Mononuclear cell (primary cell): ENCODE measurements around the gene CAMK2D. TPM values are rescaled to one million over a fixed set of nuclear protein-coding genes. Genes with fewer than 3 reads are reported as not detected.

Experiments
- H3K27me3 ChIP-seq: 2 replicates; pipeline ENCODE4 v1.6.0; 2011; ENCODE audit warnings: low read length, control low read depth; ENCODE audit not compliant: insufficient read depth
- H3K4me1 ChIP-seq: 2 replicates; pipeline ENCODE4 v1.5.1; 2011; ENCODE audit warnings: mild to moderate bottlenecking, low read length, control low read depth; ENCODE audit not compliant: insufficient read depth
- H3K4me3 ChIP-seq: 2 replicates; pipeline ENCODE4 v1.5.1; 2011; ENCODE audit warnings: mild to moderate bottlenecking, low read length, moderate library complexity
- H3K9me3 ChIP-seq: 2 replicates; pipeline ENCODE4 v1.5.1; 2011; ENCODE audit warnings: low read depth, mild to moderate bottlenecking, control low read depth, low read length
- total RNA-seq: library from RNA; depleted of rRNA; stranded (reverse); fragments of >200 nt; gene quantifications from one replicate; pipeline ENCODE4 v1.2.3, GENCODE V29; 2012

Gene CAMK2D
- total RNA-seq, 1 donor = 58.6 TPM

DNA sequence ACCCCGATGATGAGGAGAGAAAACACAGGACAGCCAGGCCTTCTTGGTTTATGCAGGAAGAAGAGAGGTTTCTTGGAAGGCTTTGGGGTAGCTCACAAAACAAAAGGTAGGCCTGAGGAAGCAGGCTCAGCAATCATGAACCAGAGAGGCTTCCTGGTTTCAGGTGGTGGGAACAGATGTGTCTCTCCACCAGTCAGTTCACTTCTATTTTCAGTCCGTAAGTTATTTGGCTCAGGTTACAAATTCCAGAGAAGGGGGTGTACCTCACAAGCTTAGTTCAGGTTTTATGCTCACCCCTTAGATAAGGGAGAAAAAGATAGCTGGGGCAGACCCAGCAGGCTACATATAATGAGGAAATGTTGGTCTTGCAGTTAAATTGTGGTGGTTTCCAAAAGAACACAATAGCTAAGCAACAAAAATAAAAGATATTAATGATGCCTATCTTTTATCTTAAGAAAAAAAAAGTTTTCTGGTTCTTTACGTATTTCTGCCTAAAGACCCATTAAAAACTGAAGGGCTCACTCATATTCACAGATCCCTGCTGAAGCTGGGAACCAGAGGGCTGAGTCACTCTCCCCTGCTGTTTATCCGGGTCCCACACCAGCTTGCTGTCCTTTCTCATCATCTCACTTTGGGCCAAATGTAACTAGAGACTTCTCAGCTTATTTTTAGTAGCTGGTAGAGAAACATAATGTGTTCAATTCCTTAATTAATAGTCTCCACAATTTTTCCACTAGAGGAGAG lies 177.0 kb downstream of the CAMK2D start:
- Histone ChIP-seq H3K4me3 (no peak overlapping the region), H3K4me1 (peaks cover 5% of the 10 kb centered on the region), H3K27me3 (no peaks in the 10 kb centered on the region), H3K9me3 (no peaks in the 10 kb centered on the region)

DNA sequence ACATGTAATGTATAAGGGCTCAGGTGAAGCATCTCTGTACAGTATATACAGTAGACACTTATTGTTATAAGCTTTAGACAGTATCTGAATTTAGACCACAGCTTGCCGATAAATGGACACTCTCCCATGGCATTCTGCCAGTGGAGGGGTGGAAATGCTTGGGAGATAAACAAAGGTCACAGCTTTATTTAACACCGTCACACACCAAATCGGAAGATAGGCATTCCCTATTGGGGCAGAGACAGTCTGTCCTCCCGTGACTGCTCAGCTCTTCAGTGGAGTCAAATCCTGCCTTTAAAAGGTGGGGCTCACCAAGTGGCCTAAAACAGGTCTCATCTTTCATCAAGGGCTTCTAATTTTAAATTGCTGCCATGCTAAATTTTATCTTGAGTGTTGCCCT lies 178.8 kb downstream of the CAMK2D start:
- Histone ChIP-seq H3K4me3 (no peak overlapping the region), H3K9me3 (no peaks in the 10 kb centered on the region), H3K4me1 (peaks cover 5% of the 10 kb centered on the region), H3K27me3 (no peaks in the 10 kb centered on the region)

DNA sequence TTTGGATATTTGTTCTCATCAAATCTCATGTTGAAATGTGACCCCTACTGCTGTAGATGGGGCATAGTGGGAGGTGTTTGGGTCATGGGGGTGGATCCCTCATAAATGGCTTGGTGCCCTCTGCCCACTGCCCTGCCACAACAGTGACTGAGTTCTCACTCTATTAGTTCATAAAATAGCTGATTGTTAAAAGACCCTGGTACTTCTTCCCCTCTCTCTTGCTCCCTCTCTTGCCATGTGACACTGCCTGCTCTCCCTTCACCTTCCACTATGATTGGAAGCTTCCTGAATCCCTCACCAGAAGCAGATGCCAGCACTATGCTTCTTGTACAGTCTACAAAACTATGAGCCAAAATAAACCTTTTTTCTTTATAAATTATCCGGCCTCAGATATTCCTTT lies 182.2 kb downstream of the CAMK2D start:
- no peak overlapping the region for H3K4me3 ChIP-seq
- no peaks in the 10 kb centered on the region for H3K27me3 ChIP-seq
- H3K4me1 ChIP-seq = peaks cover 3% of the 10 kb centered on the region
- no peaks in the 10 kb centered on the region for H3K9me3 ChIP-seq

DNA sequence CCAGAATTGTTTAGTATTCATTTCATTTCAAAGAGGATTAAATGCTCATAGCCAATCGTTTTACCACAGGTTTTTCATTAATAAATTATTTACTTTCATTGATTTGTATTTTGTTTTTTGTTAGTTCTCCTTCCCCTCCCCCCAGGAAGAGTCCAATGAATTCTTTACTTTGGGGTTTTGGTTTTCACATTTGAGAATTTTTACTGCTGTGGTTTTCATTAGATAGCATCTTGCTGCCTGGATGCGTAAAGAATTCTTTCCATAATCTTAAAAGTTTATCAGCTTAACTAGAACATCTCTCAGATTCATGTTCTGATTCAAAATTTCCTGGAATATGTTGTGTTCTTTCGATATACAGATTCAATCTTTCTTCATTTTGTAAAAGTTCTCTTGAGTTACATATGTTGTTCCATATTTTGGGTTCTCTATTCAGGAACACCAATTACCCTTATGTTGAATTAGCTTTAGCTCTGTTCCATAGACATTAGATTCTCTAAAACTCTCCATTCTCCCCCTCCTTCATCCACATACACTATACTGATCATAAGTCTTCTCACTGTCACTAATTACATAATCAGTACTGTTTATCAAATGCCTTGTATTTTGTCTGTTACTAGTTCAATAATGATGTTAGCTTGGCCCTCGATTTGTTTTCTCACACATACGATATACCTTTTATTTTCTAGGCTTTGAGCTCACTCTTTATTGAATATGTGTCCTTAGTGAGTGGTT lies 184.4 kb downstream of the CAMK2D start:
- no peaks in the 10 kb centered on the region for H3K9me3 ChIP-seq
- H3K27me3 ChIP-seq = no peaks in the 10 kb centered on the region
- no peak overlapping the region for H3K4me3 ChIP-seq
- H3K4me1 ChIP-seq = no peaks in the 10 kb centered on the region

DNA sequence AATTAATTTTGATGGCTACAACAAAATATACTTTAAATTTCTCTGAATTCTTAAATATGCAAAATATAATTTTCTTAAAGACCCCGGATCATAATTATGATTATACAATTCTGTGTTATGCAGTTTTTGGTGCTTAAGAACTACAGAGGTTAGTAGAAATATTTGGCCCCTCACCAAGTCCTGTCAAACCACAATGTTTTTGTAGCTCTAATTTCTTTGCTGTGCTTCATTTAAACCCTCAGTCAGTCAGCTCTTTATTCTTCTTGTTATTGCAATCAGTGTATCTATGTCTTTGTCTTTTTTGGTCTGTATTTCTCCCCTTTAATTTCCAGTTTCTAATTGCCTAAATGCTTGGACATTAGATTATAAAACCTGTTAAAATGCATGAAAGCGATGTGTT lies 186.1 kb downstream of the CAMK2D start:
- no peaks in the 10 kb centered on the region for H3K4me1 ChIP-seq
- H3K27me3 ChIP-seq = no peaks in the 10 kb centered on the region
- no peak overlapping the region for H3K4me3 ChIP-seq
- no peaks in the 10 kb centered on the region for H3K9me3 ChIP-seq

DNA sequence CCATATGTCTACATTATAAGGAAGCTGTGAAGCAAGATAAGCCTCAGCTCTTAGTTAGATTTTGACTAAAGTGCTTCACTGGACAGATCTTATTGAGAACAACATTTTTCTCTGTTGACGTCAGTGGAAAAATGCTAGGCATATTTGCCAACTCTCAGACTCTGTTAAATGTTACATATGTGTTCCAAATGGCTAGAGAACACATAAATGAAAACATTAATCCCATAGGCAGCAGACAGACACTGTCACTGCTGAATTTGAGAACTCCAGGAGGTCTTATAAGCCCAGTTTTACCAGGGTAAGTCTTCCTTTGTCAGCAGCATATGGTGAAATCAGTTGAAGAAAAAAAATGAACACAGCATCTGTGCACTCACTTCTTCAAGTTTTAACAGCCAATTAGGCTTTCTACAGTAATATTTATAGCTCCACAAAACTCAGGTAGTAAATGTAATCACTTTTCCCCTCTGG lies 186.9 kb downstream of the CAMK2D start:
- H3K9me3 ChIP-seq = no peaks in the 10 kb centered on the region
- H3K4me3 ChIP-seq = no peak overlapping the region
- no peaks in the 10 kb centered on the region for H3K27me3 ChIP-seq
- H3K4me1 ChIP-seq = no peaks in the 10 kb centered on the region

DNA sequence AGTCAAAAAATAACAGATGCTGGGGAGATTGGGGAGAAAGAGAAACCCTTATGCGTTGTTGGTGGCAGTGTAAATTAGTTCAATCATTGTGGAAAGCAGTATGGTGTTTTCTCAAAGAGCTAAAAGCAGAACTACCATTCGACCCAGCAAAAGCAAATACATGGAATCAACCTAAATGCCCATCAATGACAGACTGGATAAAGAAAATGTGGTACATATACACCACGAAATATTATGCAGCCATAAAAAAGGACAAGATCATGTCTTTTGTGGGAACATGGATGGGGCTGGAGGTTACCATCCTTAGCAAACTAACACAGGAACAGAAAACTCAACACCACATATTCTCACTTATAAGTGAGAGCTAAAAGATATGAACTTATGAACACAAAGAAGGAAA lies 188.9 kb downstream of the CAMK2D start:
- H3K4me3 ChIP-seq = no peak overlapping the region
- H3K4me1 ChIP-seq = no peaks in the 10 kb centered on the region
- H3K9me3 ChIP-seq = no peaks in the 10 kb centered on the region
- no peaks in the 10 kb centered on the region for H3K27me3 ChIP-seq

DNA sequence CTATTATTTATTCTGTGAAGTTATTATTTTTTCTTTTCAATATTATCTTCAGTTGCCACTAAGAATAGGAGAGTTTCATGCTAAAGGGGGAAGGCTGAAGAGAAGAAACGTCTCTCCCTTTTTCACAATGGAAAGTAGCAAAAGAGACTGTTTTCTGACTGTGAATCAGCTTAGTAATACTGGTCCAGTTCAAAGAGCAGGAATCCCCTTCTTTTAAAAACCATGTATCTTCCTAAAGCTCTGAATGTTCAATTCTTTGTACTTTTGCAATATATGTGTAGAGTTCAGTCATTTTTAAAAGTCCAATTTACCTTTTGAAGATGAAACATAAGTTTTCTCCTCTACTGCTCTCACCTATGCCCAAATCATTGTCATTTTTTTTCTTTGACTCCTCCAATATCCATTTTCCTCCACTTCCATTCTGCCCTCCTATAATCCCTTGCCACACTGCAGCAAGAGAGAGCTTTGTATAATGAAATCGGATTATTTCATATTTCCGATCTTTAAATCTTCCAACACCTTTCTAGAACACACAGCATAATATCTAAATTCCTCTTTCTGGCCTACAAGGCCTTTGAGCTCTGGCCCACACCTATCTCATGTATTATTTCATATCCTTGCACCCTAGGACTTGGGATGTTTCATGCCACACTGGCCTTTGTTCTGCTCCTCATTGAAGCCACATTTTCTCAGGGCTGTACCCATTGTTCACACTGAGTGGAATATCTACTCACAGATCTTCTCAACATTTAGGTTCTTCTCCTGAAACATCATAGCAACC lies 195.3 kb downstream of the CAMK2D start:
- Histone ChIP-seq H3K27me3 (peaks cover 8% of the 10 kb centered on the region), H3K4me1 (peaks cover 34% of the 10 kb centered on the region), H3K9me3 (no peaks in the 10 kb centered on the region), H3K4me3 (no peak overlapping the region)

DNA sequence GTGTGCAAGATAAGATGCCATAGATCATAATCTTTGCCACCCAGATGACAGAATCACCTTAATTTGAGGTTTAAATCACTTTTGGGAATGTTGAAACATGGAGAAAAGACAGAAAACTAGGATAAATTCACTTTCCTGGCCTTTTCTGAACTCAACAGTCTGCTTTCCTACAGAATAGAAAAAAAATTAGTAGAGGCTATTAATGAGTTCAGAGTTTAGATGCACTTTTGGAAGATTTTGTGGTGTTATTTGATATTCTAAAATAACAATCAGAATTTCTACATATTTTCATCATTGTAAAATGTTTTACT lies 195.9 kb downstream of the CAMK2D start:
- Histone ChIP-seq H3K27me3 (peaks cover 8% of the 10 kb centered on the region), H3K4me1 (peaks cover 39% of the 10 kb centered on the region), H3K9me3 (no peaks in the 10 kb centered on the region), H3K4me3 (no peak overlapping the region)

DNA sequence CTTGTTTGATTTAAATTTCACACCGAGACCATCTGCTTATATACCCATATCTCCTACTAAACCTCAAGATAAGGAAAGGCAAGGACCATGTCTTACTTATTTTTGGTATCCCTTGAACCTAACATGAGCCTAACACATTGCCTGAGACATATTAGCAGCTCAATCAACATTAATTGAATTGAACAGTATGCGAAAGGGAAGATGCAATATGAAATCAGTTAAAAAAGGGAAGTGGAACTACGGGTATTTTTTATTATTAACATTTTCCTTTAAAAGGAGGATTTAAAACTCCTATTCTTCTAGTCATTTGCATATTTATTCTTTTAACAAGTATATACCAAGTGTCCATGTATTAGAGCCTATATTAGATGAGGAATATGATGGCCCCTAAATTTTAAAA lies 197.0 kb downstream of the CAMK2D start:
- H3K27me3 ChIP-seq = peaks cover 8% of the 10 kb centered on the region
- H3K4me1 ChIP-seq = peaks cover 39% of the 10 kb centered on the region
- H3K9me3 ChIP-seq = no peaks in the 10 kb centered on the region
- no peak overlapping the region for H3K4me3 ChIP-seq

DNA sequence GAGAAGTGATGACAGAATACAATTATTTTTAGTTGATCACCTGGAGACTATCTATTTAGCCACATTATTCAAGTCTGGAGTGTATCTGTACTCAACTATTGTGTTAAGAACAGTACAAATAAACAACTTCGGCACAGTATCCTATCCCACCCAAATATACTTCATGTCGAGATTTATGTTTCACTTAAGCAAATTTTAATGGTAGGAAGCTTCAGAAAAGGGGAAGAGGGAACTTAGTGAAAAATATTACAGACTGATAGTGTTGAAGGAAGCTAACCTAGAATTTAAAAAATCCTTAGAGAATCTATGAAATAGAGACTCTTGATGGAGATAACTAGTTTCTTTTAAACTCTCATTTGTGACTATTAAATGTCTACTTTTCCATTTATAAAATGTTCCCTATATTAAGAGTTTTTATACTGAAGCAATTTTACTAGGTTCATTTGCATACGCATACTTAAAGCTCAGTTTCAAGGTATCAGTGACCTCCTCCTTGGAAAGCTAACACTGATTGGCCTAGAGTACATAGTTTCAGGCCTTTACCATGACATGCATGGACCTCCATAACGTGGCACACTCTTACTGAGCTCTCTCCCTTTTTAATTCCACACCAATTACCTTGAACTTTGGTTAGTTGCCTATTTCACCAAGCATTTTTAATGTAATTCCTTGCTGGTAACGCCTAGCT lies 197.7 kb downstream of the CAMK2D start:
- H3K4me3 ChIP-seq = no peak overlapping the region
- H3K4me1 ChIP-seq = peaks cover 39% of the 10 kb centered on the region
- no peaks in the 10 kb centered on the region for H3K9me3 ChIP-seq
- peaks cover 8% of the 10 kb centered on the region for H3K27me3 ChIP-seq

DNA sequence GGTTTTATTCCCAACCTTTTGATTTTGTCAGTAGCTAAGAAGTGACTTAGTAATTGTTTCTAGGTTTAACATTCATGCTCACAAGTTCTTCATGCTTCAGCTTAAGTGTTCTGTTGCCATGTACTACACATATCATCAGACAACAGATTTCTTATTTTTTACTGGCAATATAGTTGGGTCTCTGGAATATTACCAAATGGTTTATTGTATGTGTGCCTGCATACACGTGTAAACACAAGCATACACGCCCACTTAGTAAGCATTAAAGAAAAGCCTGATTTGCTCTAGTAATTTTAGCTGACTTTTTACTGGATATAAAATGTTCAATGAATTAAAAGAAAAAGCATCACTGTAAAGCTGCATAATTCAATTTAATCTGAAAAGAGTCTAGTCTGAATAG lies 199.8 kb downstream of the CAMK2D start:
- no peaks in the 10 kb centered on the region for H3K9me3 ChIP-seq
- peaks cover 34% of the 10 kb centered on the region for H3K4me1 ChIP-seq
- peaks cover 8% of the 10 kb centered on the region for H3K27me3 ChIP-seq
- no peak overlapping the region for H3K4me3 ChIP-seq

DNA sequence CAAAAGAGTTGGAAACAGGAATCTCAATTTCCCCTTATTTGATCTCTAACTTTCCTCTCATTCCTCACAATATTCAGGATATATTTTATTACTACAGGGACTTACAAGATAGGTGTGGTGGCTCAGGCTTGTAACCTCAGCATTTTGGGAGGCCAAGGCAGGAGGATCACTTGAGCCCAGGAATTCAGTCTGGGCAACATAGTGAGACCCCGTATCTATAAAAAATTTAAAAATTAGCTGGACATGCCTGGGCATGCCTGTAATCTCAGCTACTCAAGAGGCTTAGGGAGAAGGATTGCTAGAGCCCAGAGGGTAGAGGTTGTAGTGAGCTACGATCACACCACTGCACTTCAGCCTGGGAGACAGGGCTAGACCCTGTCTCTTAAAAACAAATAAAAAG lies 200.4 kb downstream of the CAMK2D start:
- Histone ChIP-seq H3K9me3 (no peaks in the 10 kb centered on the region), H3K27me3 (peaks cover 2% of the 10 kb centered on the region), H3K4me3 (no peak overlapping the region), H3K4me1 (peaks cover 35% of the 10 kb centered on the region)

DNA sequence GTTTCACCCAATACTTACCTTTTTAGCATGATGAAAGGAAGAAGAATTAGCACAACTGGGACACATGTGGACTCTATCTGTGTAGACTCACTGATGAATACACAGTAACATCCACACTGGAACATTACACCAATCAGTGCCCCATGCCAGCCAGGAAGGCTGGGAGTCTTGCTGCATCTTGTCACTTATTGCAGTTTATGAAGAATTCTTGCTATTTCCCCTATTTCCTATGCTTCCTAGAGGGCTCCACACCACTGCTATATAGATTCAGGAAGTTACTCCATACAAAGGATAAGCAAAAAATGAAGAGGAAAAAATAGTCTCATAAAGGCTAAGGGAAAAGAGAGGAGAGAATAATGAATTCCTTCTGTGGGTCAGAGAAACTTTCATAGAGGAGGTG lies 201.0 kb downstream of the CAMK2D start:
- H3K9me3 ChIP-seq = no peaks in the 10 kb centered on the region
- no peak overlapping the region for H3K4me3 ChIP-seq
- no peaks in the 10 kb centered on the region for H3K27me3 ChIP-seq
- peaks cover 39% of the 10 kb centered on the region for H3K4me1 ChIP-seq

DNA sequence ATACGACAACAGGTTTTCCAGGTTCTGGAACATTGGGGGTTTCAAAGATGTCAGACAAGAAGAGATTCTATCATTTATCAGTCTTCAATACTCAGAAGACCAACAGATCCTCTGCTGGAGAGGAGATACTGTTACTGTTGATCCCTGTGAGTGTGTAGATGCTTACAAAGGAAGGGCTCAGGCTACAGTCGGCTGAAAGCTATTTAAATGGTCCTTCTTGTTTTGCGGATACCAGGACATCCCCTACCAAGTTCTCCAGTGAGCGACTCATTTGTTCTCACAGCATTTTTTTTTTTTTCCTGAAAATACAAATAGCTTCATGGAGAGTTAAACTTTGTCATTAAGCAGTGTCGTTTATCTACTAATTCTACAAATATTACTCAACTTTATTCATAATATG lies 201.6 kb downstream of the CAMK2D start:
- no peak overlapping the region for H3K4me3 ChIP-seq
- peaks cover 33% of the 10 kb centered on the region for H3K4me1 ChIP-seq
- no peaks in the 10 kb centered on the region for H3K27me3 ChIP-seq
- no peaks in the 10 kb centered on the region for H3K9me3 ChIP-seq
